Measurements from ENCODE around the gene ALDH3B2.
"Not testable (repeated sequence)": the region's sequence is repeated elsewhere in the genome, so short reads cannot be mapped to it uniquely, and the experiment has no call there.

Gene ALDH3B2

DNA sequence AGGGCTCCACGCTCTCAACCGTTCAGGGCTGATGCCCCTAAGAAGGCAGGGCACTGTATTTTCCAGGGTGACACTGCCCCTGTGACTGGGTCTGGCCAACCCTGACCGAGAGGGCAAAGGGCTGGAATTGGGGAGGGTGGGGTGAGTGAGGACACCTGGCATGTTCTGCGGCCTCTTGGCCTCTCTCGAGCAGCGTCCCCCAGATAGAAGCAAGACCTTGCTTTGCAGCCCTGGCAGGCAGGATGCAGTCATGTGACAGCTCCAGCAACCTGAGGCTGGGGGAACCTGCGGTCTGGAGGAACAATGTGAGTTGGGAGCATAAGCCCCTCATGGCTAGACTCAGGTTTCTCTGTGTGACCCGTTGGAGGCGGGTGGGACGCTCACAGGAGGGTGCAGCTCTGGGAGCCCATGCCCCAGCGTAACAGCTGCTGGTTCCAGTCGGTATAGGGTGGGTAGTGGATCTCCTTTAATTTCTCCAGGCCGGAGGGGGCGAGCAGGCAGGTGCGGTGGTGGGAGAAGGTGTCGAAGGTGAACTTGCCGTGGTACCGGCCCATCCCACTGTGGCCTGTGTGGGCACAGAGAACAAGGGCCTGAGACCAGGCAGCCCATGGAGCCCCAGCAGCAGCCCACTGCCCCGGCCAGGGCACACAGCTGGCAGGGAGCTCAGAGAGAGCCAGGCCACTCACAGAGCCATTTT is 11.4 kb downstream of the ALDH3B2 start:
- H3K27ac ChIP-seq, result no peak overlapping the region
- TF ChIP-seq CTCF (conservative IDR thresholded peaks at IDR 0.05), result no peak
- no peak for TF ChIP-seq ZFX (IDR thresholded peaks at IDR 0.05)

DNA sequence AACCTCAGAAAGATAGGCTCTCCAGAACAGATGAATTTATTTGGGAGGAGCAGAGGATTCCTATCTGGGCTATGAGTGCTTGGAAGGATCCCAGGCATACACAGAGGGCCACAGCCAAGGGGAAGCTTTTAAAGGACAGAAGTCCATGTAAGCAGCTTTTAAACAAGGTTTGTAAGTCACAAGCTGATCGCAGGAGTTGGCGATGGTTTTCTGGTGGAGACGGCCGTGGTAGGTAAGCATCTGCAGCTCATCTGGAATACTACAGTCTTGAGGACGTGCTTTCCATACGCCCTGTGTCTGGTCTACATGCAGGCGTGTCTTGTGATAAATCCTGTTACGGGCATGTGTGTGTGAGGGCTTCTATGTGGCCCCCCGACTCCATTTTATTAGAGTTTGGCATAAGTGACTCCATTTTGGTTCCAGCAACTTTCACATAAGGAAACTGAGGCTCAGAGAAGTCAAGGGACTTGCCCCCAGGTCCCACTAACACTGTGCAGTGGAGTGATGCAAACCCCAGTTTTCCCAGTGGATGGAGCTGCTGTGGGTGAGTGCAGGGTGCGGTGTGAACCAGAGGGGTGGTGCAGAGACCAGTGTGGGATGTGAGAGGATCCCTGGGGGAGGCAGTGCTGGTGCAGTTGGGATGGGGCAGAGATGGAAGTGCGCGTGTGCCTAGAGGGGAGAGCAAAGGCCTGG is 12.1 kb downstream of the ALDH3B2 start:
- no peak for TF ChIP-seq CTCF (conservative IDR thresholded peaks at IDR 0.05)
- no peak for TF ChIP-seq ZFX (IDR thresholded peaks at IDR 0.05)
- no peak overlapping the region for H3K27ac ChIP-seq

GRCh38 chr11:67660752-67661151 is 13.7 kb downstream of the ALDH3B2 start:
- H3K27ac ChIP-seq, result not testable (repeated sequence)

GRCh38 chr11:67659651-67660165 is 14.7 kb downstream of the ALDH3B2 start:
- peak; percentile 69 for TF ChIP-seq CTCF (conservative IDR thresholded peaks at IDR 0.05)
- H3K27ac ChIP-seq, result not testable (repeated sequence)

- TF ChIP-seq ZFX (IDR thresholded peaks at IDR 0.05), result no peak
- TF ChIP-seq CTCF (conservative IDR thresholded peaks at IDR 0.05), result no peak
- peak overlapping the region; percentile 94 for H3K27ac ChIP-seq
Observed at GRCh38 chr11:67657300-67657699, 17.1 kb downstream of the ALDH3B2 start.

- TF ChIP-seq CTCF (conservative IDR thresholded peaks at IDR 0.05) (no peak), ZFX (IDR thresholded peaks at IDR 0.05) (no peak)
- peak overlapping the region; percentile 94 for H3K27ac ChIP-seq
Observed at GRCh38 chr11:67656278-67656922, 18.0 kb downstream of the ALDH3B2 start.

- no peak overlapping the region for H3K27ac ChIP-seq
- TF ChIP-seq ZFX (IDR thresholded peaks at IDR 0.05) (no peak), CTCF (conservative IDR thresholded peaks at IDR 0.05) (no peak)
Observed at GRCh38 chr11:67654225-67654624, 20.2 kb downstream of the ALDH3B2 start.

All from C4-2B (cell line).